GM18519 (cell line): ENCODE data around the gene MED23.
A peak's percentile ranks its signal among the peaks of the same experiment; 100 is the strongest.
"Not testable (repeated sequence)": the region's sequence is repeated elsewhere in the genome, so short reads cannot be mapped to it uniquely, and the experiment has no call there.

Source experiments
- ATAC-seq: cut with Tn5 transposase; IDR thresholded peaks from one replicate; pipeline ENCODE4 v1.9.1; 2021; ENCODE audit warnings: mild to moderate bottlenecking, moderate library complexity; ENCODE audit not compliant: unreplicated experiment, low FRiP score

The MED23 gene

DNA sequence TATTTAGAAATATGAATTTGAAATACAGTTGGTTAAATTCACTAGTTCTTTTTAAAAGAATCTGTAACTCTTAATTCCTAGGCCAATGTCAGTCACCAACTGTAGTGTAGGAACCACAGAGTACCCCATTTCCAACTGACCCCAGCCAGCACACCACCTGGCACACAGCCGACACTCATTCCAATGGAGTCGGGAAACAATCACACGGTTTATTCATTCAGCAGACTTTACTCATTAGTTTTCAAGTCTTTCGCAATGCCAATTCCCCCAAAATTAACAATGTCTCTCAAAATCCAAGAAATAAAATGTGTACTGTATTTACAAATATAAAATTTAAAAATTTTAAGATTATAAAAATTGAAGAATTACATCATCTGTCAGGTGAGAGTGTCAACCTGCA lies 41.5 kb downstream of the MED23 start:
- no peak for ATAC-seq

DNA sequence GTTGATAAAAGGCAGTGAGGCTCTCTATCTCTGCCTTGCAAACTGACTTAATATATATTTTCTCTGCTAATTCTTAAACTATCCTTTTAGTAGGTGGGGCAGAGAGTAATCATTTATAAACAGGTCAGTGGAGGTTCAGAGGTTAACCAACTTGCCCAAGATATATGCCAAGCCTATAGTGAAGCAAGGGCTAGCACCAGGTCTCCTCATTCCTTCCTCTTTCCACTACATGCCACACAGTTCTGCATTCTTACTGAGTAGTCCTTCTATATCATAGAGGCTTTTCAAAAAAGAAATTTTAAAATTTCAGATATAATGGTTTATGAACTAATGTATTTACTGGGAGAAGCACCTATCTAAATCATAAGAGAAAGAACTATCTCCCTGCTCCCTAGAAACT lies 46.5 kb downstream of the MED23 start:
- ATAC-seq: no peak

DNA sequence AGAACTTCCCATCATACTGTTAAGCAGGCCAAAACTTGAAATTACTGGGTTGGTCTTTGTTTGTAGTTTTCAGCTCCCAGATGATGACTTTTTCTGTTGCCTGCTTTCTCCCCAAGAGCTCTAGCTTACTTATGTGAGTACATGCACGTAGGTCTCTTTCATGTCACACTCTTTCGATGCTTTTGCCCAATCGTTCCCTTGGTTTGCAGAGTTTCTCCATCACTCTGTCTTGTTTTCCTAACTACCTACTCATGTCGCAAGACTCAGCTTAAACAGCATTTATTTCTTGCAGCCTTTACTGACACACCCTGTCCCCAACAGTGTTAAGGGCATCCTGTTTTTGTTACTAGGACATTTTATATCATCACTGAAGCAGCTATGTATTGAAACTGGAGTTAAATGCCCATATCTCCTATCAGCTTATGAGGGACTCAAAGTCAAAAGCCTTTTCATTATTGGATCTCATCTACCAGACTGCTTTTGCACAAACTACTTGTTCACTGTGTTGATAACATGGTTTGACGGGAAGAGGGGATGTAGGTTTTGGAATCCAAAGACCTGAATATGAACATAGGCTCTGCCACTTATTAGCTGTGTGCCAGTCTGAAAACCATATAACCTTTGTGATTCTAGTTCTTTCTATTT lies 52.1 kb downstream of the MED23 start:
- no peak for ATAC-seq

DNA sequence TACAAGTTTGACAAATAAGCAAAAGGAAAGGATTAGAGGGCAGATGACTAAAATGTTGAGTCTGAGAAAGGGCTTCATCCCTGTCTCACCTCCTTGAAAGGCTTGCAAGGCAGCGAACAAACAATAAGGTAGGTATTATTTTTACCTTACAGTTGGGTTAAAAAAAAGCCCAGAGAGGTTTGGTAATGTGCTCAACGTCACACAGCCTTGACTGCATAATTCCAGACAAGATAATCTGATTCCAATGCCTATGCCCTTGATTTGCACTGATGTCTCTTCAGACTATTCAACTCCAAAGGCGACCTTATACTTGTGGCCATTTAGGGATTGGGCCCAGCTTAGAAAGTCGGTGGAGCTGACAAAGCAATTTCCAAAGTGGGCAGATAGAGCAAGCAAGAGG lies 53.4 kb downstream of the MED23 start:
- ATAC-seq: no peak

DNA sequence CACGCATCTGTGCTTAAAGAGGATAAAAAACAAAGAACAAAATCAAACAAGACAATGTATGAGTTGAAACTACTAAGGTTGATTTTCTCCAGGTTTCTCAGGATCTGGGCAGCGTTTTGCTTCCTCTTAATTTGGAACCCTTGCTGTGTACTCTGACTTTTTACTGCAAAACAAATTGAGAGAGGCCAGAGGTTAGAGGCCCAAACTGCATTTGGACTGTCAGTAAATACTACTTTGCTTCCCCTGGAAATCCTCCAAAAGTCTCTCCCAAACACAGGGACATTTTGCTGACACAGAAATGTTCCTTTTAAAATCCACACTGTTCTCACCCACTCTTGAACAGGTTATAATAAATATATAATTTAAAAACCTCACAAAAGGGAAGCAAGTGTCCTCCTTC lies 53.9 kb downstream of the MED23 start:
- no peak for ATAC-seq

DNA sequence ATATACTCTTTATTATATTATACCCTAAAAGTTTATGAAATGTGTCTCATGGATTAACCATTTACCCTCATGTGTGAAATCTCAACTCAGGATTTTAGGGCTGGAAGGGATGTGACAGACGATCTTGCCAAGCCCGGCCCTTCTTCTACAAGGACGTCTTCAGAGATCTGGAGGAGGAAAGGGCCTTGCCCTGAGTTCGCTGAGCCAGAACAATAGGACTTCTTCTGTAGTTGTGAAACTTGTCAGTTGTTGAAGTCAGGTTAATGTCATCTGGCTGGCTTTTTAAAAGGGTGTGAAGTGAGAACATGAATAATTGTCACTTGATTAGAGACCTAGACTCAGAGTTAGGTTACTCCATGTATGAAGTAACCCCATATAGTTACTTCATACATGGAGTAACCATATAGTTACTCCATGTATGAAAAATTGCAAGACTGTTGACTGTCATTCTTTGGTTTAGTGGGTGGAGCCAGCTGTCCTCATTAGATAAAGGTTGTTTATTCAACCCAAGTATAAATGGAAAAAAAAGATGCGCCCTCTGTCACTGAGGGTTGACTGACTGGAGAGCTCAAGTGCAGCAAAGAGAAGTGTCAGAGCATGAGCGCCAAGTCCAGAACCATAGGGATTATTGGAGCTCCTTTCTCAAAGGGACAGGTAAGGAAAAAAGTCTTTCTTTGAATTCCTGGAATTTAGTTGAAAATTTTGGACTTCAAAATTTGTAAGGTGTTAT lies 55.2 kb downstream of the MED23 start, which contains the start of gene ARG1:
TSS of gene ARG1 (plus strand) at position 541 of the 730 bp plus-strand sequence. CDS start at position 598, 57 bp downstream.
- no peak for ATAC-seq

DNA sequence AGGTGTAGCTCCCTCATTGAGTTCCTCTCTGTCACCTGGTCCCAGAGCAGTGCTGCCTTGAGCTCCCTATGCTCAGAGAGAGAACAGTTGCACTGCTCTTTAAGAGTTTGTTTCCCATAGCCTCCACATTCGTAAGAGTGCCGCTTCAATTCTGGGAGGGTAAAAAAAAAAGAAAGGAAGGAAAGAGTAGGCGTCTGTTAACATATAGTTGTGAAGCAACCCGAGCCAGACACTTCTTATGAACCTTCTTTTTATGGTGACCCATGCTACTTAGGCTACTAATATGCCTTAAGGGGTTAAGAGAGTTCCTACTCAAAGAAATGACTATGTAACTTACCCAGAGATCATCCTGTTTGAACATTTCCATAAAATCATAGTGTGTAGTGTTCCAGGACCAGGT lies 59.3 kb downstream of the MED23 start:
- ATAC-seq: no peak

DNA sequence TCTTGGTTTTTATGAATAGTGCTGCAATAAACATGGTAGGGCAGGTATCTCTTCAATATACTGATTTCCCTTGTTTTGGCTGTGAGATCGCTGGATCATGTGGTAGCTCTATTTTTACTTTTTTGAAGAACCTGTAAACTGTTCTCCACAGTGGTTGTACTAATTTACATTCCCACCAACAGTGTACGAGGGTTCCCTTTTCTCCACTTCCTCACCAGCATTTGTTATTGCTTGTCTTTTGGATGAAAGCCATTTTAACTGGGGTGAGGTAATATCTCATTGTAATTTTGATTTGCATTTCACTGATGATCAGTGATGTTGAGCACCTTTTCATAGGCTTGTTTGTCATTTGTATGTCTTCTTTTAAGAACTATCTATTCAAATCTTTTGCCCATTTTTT lies 63.0 kb downstream of the MED23 start:
- ATAC-seq: no peak

DNA sequence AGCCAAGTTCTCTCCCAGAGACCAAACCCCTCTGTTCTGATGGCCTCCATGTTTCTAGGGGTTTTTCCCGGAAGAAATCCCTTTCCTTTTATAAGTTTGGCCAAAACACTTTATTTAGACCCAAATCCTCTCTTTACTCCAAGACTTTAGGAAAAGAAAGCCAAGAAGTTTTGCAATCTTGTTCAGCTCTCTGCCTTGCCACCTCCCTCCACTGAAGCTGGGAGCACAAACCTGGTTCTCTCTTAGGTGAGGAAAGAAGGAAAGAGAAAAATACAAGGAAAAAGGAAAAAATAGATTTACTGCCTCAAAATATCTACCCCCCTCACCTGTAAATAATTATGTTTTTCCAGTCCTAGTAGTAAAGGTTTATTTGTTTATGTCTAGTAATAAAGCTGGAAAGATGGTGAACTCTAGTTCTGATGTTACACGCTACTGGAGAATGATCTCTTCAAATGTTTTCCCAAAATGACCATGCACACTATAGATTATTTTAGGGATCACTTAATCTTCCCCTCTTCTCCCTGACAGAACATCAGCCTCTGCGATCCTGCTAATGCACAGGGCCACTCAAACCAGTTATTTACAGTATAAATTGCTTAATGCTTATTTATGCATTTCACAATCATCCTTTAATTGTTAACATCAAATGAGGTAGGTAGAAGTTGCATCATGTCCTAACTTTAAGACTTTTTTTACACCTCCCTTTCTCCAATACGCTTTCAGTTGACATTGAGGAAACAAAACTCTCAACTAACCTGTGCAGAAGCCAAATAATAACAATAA lies 65.9 kb downstream of the MED23 start:
- no peak for ATAC-seq

DNA sequence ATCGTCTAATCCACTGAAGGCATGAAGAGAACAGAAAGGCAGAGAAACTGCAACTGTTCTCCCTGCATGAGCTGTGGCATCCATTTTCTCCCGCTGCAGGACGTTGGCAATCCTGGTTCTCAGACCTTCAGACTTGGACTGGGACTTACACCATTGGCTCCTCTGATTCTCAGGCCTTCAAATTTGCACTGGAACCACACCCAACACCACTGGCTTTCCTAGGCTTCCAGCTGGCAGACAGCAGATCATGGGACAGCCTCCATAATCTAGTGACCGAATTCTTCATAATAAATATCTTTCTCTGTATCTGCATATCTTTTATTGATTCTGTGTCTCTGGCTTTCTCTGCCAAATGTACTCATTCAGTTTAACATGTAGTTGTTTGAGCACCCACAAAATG lies 69.1 kb downstream of the MED23 start:
- ATAC-seq: no peak

DNA sequence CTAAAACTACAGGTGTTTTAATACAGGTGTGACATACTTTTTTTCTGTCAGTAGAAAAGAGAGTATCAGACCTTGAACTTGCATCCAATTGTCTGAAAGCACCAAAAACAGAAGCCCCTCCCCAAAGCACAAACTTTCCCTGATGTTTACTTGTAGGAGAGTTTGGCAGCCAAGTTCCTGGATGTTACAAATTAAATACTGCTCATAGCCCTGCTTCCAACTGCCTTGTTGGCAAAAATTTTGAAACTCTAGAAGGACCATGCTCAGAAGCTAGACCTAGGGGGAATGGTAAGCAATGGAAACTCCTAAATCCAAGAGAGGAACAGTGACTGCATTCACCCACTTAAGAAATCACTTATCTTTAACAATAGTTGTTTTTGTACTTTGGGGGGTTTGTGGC lies 72.0 kb downstream of the MED23 start:
- no peak for ATAC-seq

DNA sequence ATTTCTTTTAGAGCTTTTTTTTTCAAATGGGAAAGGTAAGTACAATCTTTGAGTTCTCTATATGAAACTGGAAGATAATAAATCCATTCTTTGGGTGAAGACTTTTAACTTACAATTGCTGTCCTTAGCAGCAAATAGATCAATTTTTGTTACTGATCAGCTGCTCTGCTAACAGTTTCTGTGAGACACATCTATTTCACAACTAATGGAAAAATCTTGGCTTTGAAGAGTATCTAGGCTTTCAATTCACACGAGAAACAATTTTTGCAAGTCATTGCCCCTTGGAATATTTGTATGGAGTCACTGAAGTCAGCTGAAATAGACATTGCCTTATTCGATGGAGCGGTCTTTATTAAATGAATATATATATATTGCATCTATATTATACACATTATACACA lies 75.5 kb downstream of the MED23 start:
- no peak for ATAC-seq

DNA sequence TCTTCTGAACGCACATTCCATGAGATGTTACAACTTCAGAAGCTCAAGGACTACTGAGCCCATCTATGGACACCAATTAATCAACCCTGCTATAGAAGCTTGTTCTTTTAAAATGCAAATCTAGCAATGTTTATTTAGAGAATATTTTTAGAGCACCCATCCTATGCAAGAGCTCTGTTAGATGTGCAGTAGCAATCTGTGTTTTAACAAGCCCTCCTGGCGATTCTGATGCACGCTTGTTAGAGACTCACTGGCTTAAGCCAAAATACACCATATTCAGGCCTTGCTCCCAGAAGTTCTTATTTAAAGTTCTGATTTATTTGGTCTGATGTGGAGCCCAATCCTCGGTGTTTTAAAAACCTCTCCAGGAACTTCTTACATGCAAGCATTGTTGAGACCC lies 76.1 kb downstream of the MED23 start:
- no peak for ATAC-seq

DNA sequence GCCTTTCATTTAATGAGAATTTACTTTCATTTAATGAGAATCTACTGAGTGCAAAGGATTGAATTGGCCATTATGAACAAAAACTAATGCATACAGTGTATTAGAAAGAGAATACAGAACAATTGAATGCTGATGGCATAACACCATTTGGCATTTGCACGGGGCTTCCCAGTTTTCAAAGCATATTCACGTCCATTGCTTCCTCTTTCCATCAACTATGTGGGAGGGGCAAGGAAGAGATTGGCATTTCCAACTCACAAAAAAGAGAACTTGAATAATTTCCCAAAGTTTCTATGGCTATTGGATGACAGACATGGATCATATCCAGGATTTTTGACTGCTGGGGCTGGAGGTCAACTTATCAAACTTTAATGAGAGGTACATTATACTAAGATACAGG lies 78.2 kb downstream of the MED23 start:
- ATAC-seq: no peak

DNA sequence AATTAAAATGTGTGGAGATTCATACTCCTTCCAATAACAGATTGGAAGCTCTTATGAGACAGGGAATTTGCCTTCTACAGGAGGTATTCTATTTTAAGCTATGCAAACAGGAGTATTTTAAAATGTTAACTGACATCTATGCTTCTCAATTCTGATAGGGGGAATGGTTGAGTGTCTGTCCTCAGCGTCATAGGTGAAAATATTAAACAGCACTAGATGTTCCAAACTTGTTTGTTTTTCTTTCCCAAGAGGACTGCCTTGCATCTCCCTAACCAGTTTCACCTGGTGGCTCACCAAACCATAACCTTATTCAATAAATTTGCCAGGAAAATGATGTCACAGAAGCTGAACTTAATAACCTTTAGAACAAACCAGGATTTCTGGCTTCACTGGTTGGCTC lies 79.6 kb downstream of the MED23 start:
- ATAC-seq: no peak

DNA sequence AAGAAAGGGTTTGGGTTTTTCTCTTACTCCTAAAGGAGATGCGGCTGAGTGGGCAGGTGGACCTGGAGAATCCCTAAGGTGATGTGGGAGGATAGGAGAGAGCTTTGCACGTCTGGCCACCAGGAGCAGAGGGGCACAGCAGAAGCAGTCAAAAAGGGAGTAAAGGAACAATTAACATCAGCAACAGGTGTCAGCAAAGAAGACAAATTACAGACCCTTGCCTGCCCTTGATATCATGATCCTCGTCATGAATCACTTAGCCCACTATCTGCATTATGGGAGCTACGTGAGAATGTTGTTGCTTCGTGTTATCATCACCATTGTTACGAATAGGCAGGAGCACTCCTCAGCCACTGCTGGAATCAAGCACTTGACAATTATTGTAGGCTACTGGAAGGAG lies 80.6 kb downstream of the MED23 start:
- no peak for ATAC-seq

DNA sequence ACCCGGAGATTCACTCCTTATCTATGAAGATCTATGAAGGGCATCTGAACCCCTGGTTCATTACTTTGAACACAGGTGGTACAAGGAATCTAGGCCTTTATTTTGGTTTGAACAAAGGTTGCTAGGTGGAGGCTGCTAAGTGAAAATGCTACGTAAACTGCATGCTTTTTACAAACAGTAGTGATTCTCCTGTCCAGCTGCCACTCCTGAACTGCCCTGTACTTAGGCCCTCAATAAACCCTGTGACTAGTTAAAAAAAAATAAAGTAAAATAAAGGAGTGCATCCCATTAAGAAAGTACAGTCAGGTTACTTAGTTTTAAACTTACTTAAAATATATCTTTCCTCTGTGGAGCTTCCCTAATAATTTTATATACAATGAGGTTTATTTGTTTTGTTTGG lies 82.7 kb downstream of the MED23 start:
- no peak for ATAC-seq

DNA sequence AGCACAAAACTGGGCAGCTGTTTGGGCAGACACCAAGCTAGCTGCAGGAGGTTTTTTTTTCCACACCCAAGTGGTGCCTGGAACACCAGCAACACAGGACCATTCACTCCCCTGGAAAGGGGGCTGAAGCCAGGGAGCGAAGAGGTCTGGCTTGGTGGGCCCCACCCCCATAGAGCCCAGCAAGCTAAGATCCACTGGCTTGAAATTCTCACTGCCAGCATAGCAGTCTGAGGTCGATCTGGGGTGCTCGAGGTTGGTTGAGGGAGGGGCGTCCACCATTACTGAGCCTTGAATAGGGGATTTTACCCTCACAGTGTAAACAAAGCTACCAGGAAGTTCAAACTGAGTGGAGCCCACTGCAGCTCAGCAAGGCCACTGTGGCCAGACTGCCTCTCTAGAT lies 89.4 kb downstream of the MED23 start:
- ATAC-seq: not testable (repeated sequence)

DNA sequence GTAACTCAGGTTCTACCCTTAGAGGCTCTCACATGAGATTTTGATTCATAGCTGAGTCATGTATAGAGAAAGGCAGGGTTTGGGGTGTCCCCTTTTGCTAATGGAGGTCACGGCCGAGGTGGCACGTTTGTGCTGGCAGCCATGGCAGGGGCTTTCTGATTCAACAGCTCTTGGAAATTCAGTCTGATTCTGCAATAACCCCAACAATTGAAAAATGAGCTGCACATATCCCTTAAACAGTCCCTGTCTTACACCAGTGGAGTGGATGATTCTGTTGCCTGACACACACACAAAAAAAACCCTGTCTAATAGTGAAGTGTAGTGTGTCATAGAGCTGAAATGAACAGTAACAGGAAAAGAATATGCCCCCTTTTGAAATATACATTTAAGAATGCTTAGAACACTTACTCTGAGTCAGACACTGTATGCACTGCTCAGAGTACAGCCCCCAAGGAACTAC lies 95.4 kb downstream of the MED23 start:
- ATAC-seq: peak; percentile 89

DNA sequence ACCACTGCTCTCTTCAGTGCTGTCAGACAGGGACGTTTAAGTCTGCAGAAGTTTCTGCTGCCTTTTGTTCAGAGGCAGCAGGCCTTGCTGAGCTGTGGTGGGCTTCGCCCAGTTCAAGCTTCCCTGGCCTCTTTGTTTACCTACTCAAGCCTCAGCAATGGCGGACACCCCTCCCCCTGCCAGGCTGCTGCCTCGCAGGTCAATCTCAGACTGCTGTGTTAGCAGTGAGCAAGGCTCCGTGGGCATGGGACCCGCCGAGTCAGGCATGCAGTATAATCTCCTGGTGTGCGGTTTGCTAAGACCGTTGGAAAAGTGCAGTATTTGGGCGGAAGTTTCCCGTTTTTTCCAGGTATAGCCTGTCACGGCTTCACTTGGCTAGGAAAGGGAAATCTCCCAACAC lies 96.4 kb downstream of the MED23 start:
- not testable (repeated sequence) for ATAC-seq

DNA sequence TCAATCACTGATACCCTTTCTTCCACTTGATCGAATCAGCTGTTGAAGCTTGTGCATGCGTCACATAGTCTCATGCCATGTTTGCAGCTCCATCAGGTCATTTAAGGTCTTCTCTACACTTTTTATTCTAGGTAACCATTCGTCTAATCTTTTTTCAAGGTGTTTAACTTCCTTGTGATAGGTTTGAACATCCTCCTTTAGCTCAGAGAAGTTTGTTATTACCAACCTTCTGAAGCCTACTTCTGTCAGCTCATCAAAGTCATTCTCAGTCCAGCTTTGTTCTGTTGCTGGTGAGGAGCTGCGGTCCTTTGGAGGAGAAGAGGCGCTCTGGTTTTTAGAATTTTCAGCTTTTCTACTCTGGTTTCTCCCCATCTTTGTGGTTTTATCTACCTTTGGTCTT lies 97.1 kb downstream of the MED23 start:
- not testable (repeated sequence) for ATAC-seq
